Smooth muscle cell of the brain vasculature (primary cell): ENCODE results near the gene SPECC1L.

ENCODE experiments used
- DNase-seq: peaks from one replicate; pipeline ENCODE4 v3.0.0-alpha.2; 2012; ENCODE audit warnings: low read depth, low spot score

SPECC1L gene

GRCh38 chr22:24466716-24467328, 196.2 kb downstream of the SPECC1L start:
- peak; percentile 79 for DNase-seq

DNA sequence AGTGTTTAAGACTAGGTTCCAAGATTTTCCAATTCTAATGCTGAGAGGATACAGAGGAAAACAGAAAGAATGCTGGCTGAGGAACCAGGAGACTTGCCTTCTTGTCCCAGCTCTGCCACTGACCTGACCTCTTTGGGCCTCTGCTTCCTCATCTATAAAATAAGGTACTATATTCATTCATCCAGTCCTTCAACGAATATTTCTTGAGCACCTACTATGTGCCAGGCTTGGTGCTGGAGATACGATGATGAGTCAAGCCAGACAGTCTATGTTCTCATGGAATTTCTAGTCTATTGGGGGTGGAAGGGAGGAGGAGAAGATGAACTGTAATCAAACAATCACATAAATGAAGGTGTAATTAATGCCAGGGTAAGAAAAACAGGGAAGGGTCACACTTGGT, 196.7 kb downstream of the SPECC1L start:
- DNase-seq, result no peak
